Neural cell (in vitro differentiated cells): Measurements from ENCODE around the gene NDNF.

Experiments
- CTCF ChIP-seq: fragments of 450-650 bp; IDR thresholded peaks from 2 replicates; pipeline ENCODE4 v1.5.1; 2014; ENCODE audit warnings: antibody characterized with exemption, mild to moderate bottlenecking, moderate library complexity; ENCODE audit not compliant: poor library complexity, severe bottlenecking
- EP300 ChIP-seq: fragments of 450-650 bp; conservative IDR thresholded peaks from 2 replicates; pipeline ENCODE4 v1.6.1; 2014; ENCODE audit warnings: antibody characterized with exemption, mild to moderate bottlenecking, moderate library complexity; ENCODE audit not compliant: poor library complexity, severe bottlenecking
- EZH2 ChIP-seq: fragments of 200-600, 300-800 bp; shearing (Covaris generic), sonication (generic); IDR thresholded peaks from 2 replicates; pipeline ENCODE4 v1.6.1; 2014; ENCODE audit warnings: antibody characterized with exemption, low read length, borderline replicate concordance, mild to moderate bottlenecking; ENCODE audit not compliant: insufficient read depth, poor library complexity, severe bottlenecking
- POLR2AphosphoS5 ChIP-seq: IDR thresholded peaks from 2 replicates; pipeline ENCODE4 v1.6.1; 2012
- REST ChIP-seq: IDR thresholded peaks from 2 replicates; pipeline ENCODE4 v1.6.1; 2012; ENCODE audit warnings: borderline replicate concordance
- TAF1 ChIP-seq: IDR thresholded peaks from 2 replicates; pipeline ENCODE4 v1.6.1; 2012; ENCODE audit warnings: low read depth

DNA sequence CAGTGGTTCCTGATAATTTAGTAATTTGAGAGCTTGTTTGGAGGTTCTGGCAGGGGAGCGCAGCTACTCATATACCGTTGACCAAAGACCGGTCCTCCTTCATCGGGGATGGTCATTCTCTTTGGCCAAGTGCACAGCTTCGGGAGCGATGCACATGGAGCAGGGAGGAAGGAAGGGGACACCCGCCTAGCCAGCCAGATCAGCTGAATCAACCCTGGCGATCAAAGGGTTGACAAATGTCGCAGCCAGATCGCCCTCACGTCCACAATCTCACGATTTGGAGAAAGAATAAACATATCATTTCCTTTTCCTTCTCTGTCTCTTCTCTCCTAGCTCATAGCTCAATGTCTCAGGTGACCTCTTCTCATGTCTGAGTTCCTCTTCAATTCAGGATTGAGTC, 11.1 kb downstream of the NDNF start:
- TF ChIP-seq CTCF (no peak), POLR2AphosphoS5 (no peak), REST (no peak), TAF1 (no peak), EZH2 (no peak), EP300 (no peak)
